ENCODE results near the gene CNTRL.

DNA sequence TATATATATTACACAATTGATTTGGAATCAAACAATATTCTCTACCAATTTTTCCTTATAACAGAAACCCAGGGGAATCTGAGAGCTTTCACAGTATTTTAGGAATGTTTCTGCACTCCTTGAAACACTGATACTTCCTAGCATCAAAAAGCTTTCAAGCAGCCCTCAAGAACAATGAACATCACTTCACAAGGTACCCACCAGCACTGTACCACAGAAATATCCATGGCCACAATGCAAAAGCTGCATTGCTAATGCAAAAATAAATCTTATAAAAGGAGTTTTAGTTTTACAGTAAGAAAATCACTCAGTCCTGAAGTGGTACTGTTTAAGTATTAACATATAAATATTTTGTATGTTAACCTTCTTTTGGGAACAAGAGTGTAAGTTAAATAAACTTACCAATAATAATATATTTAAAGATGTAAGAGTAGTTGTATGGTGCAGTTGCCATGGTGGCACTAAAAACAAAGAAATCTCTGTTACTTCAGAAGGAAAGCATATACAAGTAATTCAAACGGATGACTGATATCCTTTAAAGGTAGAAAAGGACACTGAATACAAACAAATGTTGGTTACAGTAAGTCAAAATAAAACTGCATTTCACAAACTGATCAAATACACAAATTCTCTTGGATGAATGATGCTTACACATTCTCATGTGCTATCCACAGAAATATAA is 118.3 kb downstream of the CNTRL start:
- no peak for TF ChIP-seq POLR2A (IDR thresholded peaks at IDR 0.05; ENCODE audit: low read depth, low read length)
- no peak for TF ChIP-seq POLR2AphosphoS5 (IDR thresholded peaks at IDR 0.05; ENCODE audit: low read depth, low read length)
- no peak for TF ChIP-seq TAF1 (IDR thresholded peaks at IDR 0.05; ENCODE audit: borderline replicate concordance, low read depth, low read length)

All from GM12892 (cell line).